Mammary epithelial cell (primary cell): ENCODE data around the gene ATP6V1G1.

Source experiments
- CTCF ChIP-seq, 2 donors: IDR thresholded peaks in 1 of 2; conservative IDR thresholded peaks in 1 of 2; 2 replicates each; pipeline ENCODE4 v1.5.1; 2011 to 2012; ENCODE audit warnings: inconsistent platforms in 2 of 2, low read length in 2 of 2, mild to moderate bottlenecking in 2 of 2, control low read depth in 1 of 2, low read depth in 1 of 2; ENCODE audit not compliant: insufficient read depth in 1 of 2; ENCODE audit errors: extremely low read depth in 1 of 2
- EZH2 ChIP-seq: IDR thresholded peaks from 2 replicates; pipeline ENCODE4 v1.6.1; 2012; ENCODE audit warnings: low read length, inconsistent platforms, borderline replicate concordance

- TF ChIP-seq CTCF (conservative IDR thresholded peaks at IDR 0.05 in 1 of 2, IDR thresholded peaks at IDR 0.05 in 1 of 2; ENCODE audit: extremely low read depth in 1 of 2, insufficient read depth in 1 of 2, low read depth in 1 of 2, low read length in 2 of 2): no peak
- no peak for TF ChIP-seq EZH2
Observed at GRCh38 chr9:114626415-114627020, 38.9 kb downstream of the ATP6V1G1 start.
